IMR-90 (cell line): Measurements from ENCODE around the gene RGS17. TPM values are rescaled to one million over a fixed set of nuclear protein-coding genes. Genes with fewer than 3 reads are reported as not detected.

Experiments
- ATAC-seq: fragments of 200-7000 bp; cut with Tn5 transposase; 2 replicates; pipeline ENCODE4 v1.9.1; 2020; ENCODE audit warnings: low read depth, mild to moderate bottlenecking, moderate library complexity
- BruUV-seq: library from RNA; stranded (reverse); fragments of 400-500 nt; replicated peaks from 2 replicates; lab custom pipeline; 2021; lab: Mats Ljungman, UMichigan
- CTCF ChIA-PET: fragments of 300-600 bp; formaldehyde crosslinking; extraction: SDS; loops from one replicate; lab custom pipeline; 2021; ENCODE audit warnings: antibody characterized with exemption; lab: Yijun Ruan, JAX
- POLR2A ChIA-PET: fragments of 300-600 bp; sonication (Branson Sonifier 250); formaldehyde crosslinking; loops from one replicate; lab custom pipeline; 2022; ENCODE audit warnings: antibody characterized with exemption; ENCODE audit not compliant: unreplicated experiment; lab: Charles Lee
- DNase-seq: peaks from one replicate; pipeline ENCODE4 v3.0.0; 2013
- H2AFZ ChIP-seq: replicated peaks from 2 replicates; pipeline ENCODE3; 2013; ENCODE audit warnings: low read length, mild to moderate bottlenecking; ENCODE audit not compliant: poor library complexity
- H2AK5ac ChIP-seq: 2 replicates; pipeline ENCODE4 v1.6.1; 2013; ENCODE audit warnings: low read depth, low read length, inconsistent platforms
- H2AK9ac ChIP-seq: replicated peaks from 2 replicates; pipeline ENCODE3; 2013; ENCODE audit warnings: mild to moderate bottlenecking, low read depth, low read length, moderate library complexity; ENCODE audit not compliant: poor library complexity
- H2BK120ac ChIP-seq: 2 replicates; pipeline ENCODE4 v1.6.1; 2013; ENCODE audit warnings: low read depth, low read length, inconsistent platforms
- H2BK15ac ChIP-seq: 3 replicates; pipeline ENCODE4 v1.6.1; 2013; ENCODE audit warnings: low read depth, low read length, inconsistent platforms
- H2BK20ac ChIP-seq: 2 replicates; pipeline ENCODE4 v1.6.1; 2013; ENCODE audit warnings: low read depth, mild to moderate bottlenecking, inconsistent platforms, low read length, moderate library complexity
- H2BK5ac ChIP-seq: 2 replicates; pipeline ENCODE4 v1.6.1; 2013; ENCODE audit warnings: mild to moderate bottlenecking, low read depth, low read length, inconsistent platforms; ENCODE audit not compliant: poor library complexity, severe bottlenecking
- H3K14ac ChIP-seq: replicated peaks from 2 replicates; pipeline ENCODE4 v1.6.1; 2013; ENCODE audit warnings: low read depth, low read length, inconsistent platforms
- H3K18ac ChIP-seq: 2 replicates; pipeline ENCODE4 v1.6.1; 2013; ENCODE audit warnings: low read depth, low read length, control low read depth
- H3K23ac ChIP-seq: 2 replicates; pipeline ENCODE4 v1.6.1; 2013; ENCODE audit warnings: low read depth, low read length, inconsistent platforms
- H3K27ac ChIP-seq: 2 replicates; pipeline ENCODE4 v1.5.1; 2013; ENCODE audit warnings: mild to moderate bottlenecking, control low read depth, low read length; ENCODE audit not compliant: insufficient read depth
- H3K27me3 ChIP-seq: 2 replicates; pipeline ENCODE4 v1.6.1; 2013; ENCODE audit warnings: low read length; ENCODE audit not compliant: control insufficient read depth, insufficient read depth
- H3K36me3 ChIP-seq: 2 replicates; pipeline ENCODE4 v1.6.1; 2013; ENCODE audit warnings: low read length, mixed read lengths; ENCODE audit not compliant: control insufficient read depth, insufficient read depth
- H3K4ac ChIP-seq: 2 replicates; pipeline ENCODE4 v1.6.1; 2013; ENCODE audit warnings: low read depth, low read length, inconsistent platforms
- H3K4me1 ChIP-seq: 2 replicates; pipeline ENCODE4 v1.6.1; 2013; ENCODE audit warnings: low read length, mixed read lengths; ENCODE audit not compliant: control insufficient read depth, insufficient read depth
- H3K4me2 ChIP-seq: 2 replicates; pipeline ENCODE4 v1.6.1; 2013; ENCODE audit warnings: low read depth, mild to moderate bottlenecking, control low read depth, low read length, moderate library complexity
- H3K4me3 ChIP-seq: 2 replicates; pipeline ENCODE4 v1.5.1; 2013; ENCODE audit warnings: low read depth, mild to moderate bottlenecking, control low read depth, low read length, moderate library complexity; ENCODE audit not compliant: insufficient read depth
- H3K56ac ChIP-seq: 2 replicates; pipeline ENCODE4 v1.6.1; 2013; ENCODE audit warnings: low read length, inconsistent platforms; ENCODE audit not compliant: insufficient read depth; ENCODE audit errors: extremely low read depth
- H3K79me1 ChIP-seq, 2 experiments: 2 replicates each; pipeline ENCODE4 v1.6.1; 2013; ENCODE audit warnings: low read length in 2 of 2, inconsistent platforms in 1 of 2, low read depth in 1 of 2
- H3K9ac ChIP-seq: 2 replicates; pipeline ENCODE4 v1.6.1; 2013; ENCODE audit warnings: low read depth, low read length, control low read depth
- H3K9me1 ChIP-seq: 2 replicates; pipeline ENCODE4 v1.6.1; 2013; ENCODE audit warnings: low read length, inconsistent platforms; ENCODE audit not compliant: insufficient read depth
- H3K9me3 ChIP-seq: 2 replicates; pipeline ENCODE4 v1.6.1; 2013; ENCODE audit warnings: low read length; ENCODE audit not compliant: control insufficient read depth, insufficient read depth
- H4K20me1 ChIP-seq: 2 replicates; pipeline ENCODE4 v1.6.1; 2013; ENCODE audit warnings: low read length, inconsistent platforms; ENCODE audit not compliant: insufficient read depth
- H4K5ac ChIP-seq: 2 replicates; pipeline ENCODE4 v1.6.1; 2013; ENCODE audit warnings: mild to moderate bottlenecking, low read depth, low read length, control low read depth
- H4K8ac ChIP-seq, 2 experiments: 2 replicates each; pipeline ENCODE4 v1.6.1; 2013; ENCODE audit warnings: low read depth in 2 of 2, low read length in 2 of 2, control low read depth in 1 of 2, inconsistent platforms in 1 of 2
- H4K91ac ChIP-seq: 2 replicates; pipeline ENCODE4 v1.6.1; 2013; ENCODE audit warnings: low read depth, low read length, inconsistent platforms; ENCODE audit not compliant: insufficient read depth
- BHLHE40 ChIP-seq: fragments of 150-350 bp; IDR thresholded peaks from 2 replicates; pipeline ENCODE4 v1.6.1; 2016; ENCODE audit warnings: mild to moderate bottlenecking, low read depth, low read length
- CEBPB ChIP-seq: IDR thresholded peaks from 2 replicates; pipeline ENCODE4 v1.6.1; 2012; ENCODE audit warnings: low read depth, low read length, improper control_type of control experiment
- CHD1 ChIP-seq: IDR thresholded peaks from 2 replicates; pipeline ENCODE4 v1.6.1; 2012; ENCODE audit warnings: low read depth, low read length, improper control_type of control experiment
- CTCF ChIP-seq: conservative IDR thresholded peaks from 2 replicates; pipeline ENCODE4 v1.5.1; 2012; ENCODE audit warnings: mild to moderate bottlenecking, low read depth, low read length, improper control_type of control experiment
- MAFK ChIP-seq: IDR thresholded peaks from 2 replicates; pipeline ENCODE4 v1.6.1; 2012; ENCODE audit warnings: low read depth, low read length, improper control_type of control experiment
- NFE2L2 ChIP-seq: fragments of 150-350 bp; IDR thresholded peaks from 2 replicates; pipeline ENCODE4 v1.6.1; 2016; ENCODE audit warnings: low read depth, mild to moderate bottlenecking, low read length
- RCOR1 ChIP-seq: IDR thresholded peaks from 2 replicates; pipeline ENCODE4 v1.6.1; 2012; ENCODE audit warnings: mild to moderate bottlenecking, low read length, improper control_type of control experiment; ENCODE audit not compliant: insufficient replicate concordance
- RFX5 ChIP-seq: IDR thresholded peaks from 2 replicates; pipeline ENCODE4 v1.8.0; 2012; ENCODE audit warnings: low read depth, mild to moderate bottlenecking, low read length, moderate library complexity
- SMC3 ChIP-seq: fragments of 150-350 bp; IDR thresholded peaks from 2 replicates; pipeline ENCODE4 v1.6.1; 2016; ENCODE audit warnings: low read depth, mild to moderate bottlenecking, antibody characterized with exemption, low read length, moderate library complexity
- USF2 ChIP-seq: fragments of 150-350 bp; IDR thresholded peaks from 2 replicates; pipeline ENCODE4 v1.6.1; 2017; ENCODE audit warnings: mild to moderate bottlenecking, antibody characterized with exemption, low read length, low read depth
- WGBS, 2 experiments: methylation state at CpG; one replicate each; pipeline versions ENCODE4 v1.1.5 to v1.1.7; 2013; ENCODE audit warnings: missing lambda C conversion rate in 2 of 2; ENCODE audit not compliant: insufficient read length in 1 of 2; ENCODE audit errors: extremely low coverage in 2 of 2; 5-methylcytosine and 5-hydroxymethylcytosine counted together
- dilution Hi-C: fragments of 300-500 bp; cut with HindIII; formaldehyde crosslinking; loops from one replicate; pipeline ENCODE4 v1.14.3; 2018; ENCODE audit warnings: low sequenced_read_pairs; ENCODE audit not compliant: unreplicated experiment
- in situ Hi-C: fragments of 300-500 bp; cut with MboI; formaldehyde crosslinking; loops from 3 replicates; pipeline ENCODE4 v1.14.3; 2019; ENCODE audit warnings: low sequenced_read_pairs, inconsistent platforms, mixed read lengths
- intact Hi-C: fragments of 100-400 bp; cut with micrococcal nuclease; formaldehyde crosslinking; loops from 2 replicates; pipeline ENCODE4 v1.10.0; 2022
- polyA plus RNA-seq, 3 experiments: library from polyadenylated mRNA; depleted of rRNA; stranded (reverse); fragments of >200 nt; gene quantifications; 2 replicates each; pipeline ENCODE4 v1.2.3, GENCODE V29; 2012; ENCODE audit warnings: low replicate concordance in 1 of 3
- total RNA-seq: library from RNA; depleted of rRNA; stranded (reverse); fragments of >200 nt; gene quantifications from 2 replicates; pipeline ENCODE4 v1.2.3, GENCODE V29; 2012

The RGS17 gene
- total and polyA plus RNA-seq, 2 of the 4 experiments (the other 2 are of a cell fraction): 0.75 to 1.4 TPM

DNA sequence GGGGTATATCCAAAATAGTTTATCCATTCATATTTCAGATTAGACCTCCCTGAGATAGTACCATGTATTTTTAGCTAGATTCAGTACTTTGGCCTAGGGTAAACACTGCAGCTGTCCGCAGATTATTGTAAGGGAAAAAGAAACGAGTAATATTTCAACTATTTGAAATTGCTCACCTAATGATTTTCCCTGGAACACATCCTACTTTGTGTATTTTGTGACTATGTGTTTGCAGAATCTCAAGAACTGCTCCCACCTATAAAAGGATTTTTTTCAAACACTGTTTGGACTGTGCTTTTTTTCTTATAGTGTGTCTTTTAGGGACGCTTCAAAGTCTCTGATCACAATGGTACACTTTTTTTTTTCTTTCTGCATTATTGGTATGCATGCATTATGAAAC is 42.3 kb downstream of the RGS17 start:
- Histone ChIP-seq H3K9ac (no peak overlapping the region), H2BK15ac (no peak overlapping the region), H4K8ac (no peak overlapping the region), H3K4me3 (no peak overlapping the region), H3K56ac (no peak overlapping the region), H3K79me1 (no peaks in the 10 kb centered on the region), H2AK5ac (no peak overlapping the region), H2AK9ac (no peak overlapping the region), H2BK20ac (no peak overlapping the region), H3K18ac (no peak overlapping the region), H2BK5ac (no peak overlapping the region), H3K27me3 (no peaks in the 10 kb centered on the region), H4K5ac (no peak overlapping the region), H3K4me2 (no peak overlapping the region), H3K27ac (no peak overlapping the region), H2BK120ac (no peak overlapping the region), H3K4ac (no peak overlapping the region), H3K14ac (no peak overlapping the region), H4K20me1 (no peaks in the 10 kb centered on the region), H3K9me1 (no peaks in the 10 kb centered on the region; the same call in 1 of the 2 replicates), H3K9me3 (no peaks in the 10 kb centered on the region), H3K23ac (no peak overlapping the region), H4K91ac (no peak overlapping the region), H3K4me1 (peaks cover 6% of the 10 kb centered on the region), H2AFZ (no peak overlapping the region), H3K36me3 (no peaks in the 10 kb centered on the region)
- no TSS peak for BruUV-seq
- POLR2A ChIA-PET: no interaction called here
- DNase-seq (peak; percentile 18), ATAC-seq (no peak)
- intact Hi-C loops: no loop called here
- no CpG with 5 or more reads among the region's 3 CpGs for WGBS, 2 experiments
- TF ChIP-seq CTCF (no peak), BHLHE40 (no peak), RCOR1 (no peak), MAFK (no peak), SMC3 (no peak), RFX5 (no peak), CEBPB (no peak), USF2 (no peak), CHD1 (no peak), NFE2L2 (no peak)
- dilution Hi-C loops: no loop called here
- in situ Hi-C loops: no loop called here
- CTCF ChIA-PET: no interaction called here
